AG09319 (cell line): ENCODE data around the gene VPS11.
A peak's percentile ranks its signal among the peaks of the same experiment; 100 is the strongest.

Experiments used
- DNase-seq: peaks from one replicate; pipeline ENCODE4 v3.0.0-alpha.2; 2010; ENCODE audit warnings: low read depth; ENCODE audit errors: extremely low read depth
- TF ChIP-seq, protein P1 (sequence below): IDR thresholded peaks from 2 replicates; pipeline ENCODE4 v1.5.1; 2011; ENCODE audit warnings: low read depth, mild to moderate bottlenecking, inconsistent platforms, low read length, moderate library complexity

The VPS11 gene

GRCh38 chr11:119115484-119116234 lies 48.0 kb downstream of the VPS11 start:
- TF ChIP-seq, protein P1, sequence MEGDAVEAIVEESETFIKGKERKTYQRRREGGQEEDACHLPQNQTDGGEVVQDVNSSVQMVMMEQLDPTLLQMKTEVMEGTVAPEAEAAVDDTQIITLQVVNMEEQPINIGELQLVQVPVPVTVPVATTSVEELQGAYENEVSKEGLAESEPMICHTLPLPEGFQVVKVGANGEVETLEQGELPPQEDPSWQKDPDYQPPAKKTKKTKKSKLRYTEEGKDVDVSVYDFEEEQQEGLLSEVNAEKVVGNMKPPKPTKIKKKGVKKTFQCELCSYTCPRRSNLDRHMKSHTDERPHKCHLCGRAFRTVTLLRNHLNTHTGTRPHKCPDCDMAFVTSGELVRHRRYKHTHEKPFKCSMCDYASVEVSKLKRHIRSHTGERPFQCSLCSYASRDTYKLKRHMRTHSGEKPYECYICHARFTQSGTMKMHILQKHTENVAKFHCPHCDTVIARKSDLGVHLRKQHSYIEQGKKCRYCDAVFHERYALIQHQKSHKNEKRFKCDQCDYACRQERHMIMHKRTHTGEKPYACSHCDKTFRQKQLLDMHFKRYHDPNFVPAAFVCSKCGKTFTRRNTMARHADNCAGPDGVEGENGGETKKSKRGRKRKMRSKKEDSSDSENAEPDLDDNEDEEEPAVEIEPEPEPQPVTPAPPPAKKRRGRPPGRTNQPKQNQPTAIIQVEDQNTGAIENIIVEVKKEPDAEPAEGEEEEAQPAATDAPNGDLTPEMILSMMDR: no peak

DNA sequence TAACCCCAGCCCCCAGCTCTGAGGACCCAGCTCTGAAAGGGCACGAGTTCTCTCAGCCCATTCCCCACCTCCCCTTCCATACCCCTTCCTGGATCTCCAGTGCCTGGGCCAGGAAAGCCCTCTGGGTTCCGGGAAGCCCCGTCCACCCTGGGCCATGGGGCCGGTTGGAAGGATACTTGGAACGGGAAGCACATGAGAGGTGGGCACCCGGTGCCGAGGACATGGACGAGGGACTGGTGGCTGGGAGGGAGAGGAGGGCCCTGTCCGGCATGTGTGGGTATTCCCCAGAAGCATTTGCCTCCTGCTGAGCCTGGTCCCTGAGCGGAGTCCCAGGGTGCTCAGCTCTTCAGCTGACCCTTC lies 48.6 kb downstream of the VPS11 start:
- TF ChIP-seq, protein P1: no peak

More at GRCh38 chr11:119115484-119116234, 48.0 kb downstream of the VPS11 start:
- no peak for DNase-seq

GRCh38 chr11:119116601-119117000 lies 49.0 kb downstream of the VPS11 start:
- TF ChIP-seq, protein P1: no peak
- no peak for DNase-seq

More for the DNA sequence above, 48.6 kb downstream of the VPS11 start:
- DNase-seq: no peak

- DNase-seq: no peak
- TF ChIP-seq, protein P1: no peak
Observed at GRCh38 chr11:119117004-119117706, 49.5 kb downstream of the VPS11 start.

DNA sequence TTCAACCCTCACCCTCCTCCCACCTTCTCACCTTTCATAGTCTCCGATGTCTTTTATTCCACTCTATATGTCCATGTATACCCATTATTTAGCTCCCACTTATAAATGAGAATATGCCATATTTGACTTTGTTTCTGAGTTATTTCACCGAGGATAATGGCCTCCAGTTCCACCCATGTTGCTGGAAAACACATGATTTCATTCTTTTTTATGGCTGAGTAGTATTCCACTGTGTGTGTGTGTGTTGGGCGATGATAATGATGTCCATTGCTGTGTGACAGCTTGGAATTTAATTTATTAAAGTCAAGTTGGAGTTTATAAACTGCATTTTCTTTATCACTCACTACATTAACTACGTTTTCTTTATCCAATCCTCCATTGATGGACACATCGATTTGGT lies 50.6 kb downstream of the VPS11 start:
- DNase-seq: no peak
- TF ChIP-seq, protein P1: no peak

- TF ChIP-seq, protein P1: no peak
- no peak for DNase-seq
Observed at GRCh38 chr11:119118946-119119345, 51.3 kb downstream of the VPS11 start.

DNA sequence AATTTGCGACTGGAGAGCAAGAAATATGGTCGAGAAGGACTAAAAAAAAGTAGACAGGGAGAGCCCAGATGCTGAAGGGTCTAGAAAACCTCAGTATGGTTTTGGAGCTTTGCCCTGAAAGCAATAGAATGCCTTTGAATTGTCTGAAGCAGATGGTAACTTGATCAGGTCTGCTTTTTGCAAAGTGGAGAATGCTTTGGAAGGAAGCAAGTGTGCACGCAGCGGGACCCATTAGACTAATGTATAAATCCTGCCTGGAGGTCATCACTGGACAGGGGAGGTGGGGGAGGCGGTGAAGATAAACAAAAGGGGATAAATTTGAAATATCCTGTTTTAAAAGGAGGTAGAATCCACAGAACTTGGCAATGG lies 53.0 kb downstream of the VPS11 start:
- peak; percentile 29 for DNase-seq

More for the DNA sequence above, 53.0 kb downstream of the VPS11 start:
- TF ChIP-seq, protein P1: no peak
